ENCODE results near the gene NET1.

The NET1 gene

DNA sequence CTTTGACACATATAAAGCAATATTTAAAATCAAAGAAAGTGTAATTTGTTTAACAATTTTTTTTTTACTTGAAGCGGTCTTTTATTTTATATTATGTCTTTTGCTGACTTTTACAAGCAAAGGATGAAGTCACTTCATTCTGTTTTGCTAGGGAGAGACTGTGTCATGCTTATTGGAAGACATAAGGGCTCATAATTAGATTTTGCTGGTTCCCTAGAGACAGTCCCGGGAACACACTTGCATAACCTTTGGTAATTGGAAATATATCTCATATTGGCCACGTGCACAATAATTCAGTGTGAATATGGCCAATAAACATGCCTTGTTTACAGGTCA is 448 bp upstream of the NET1 start:
- peak overlapping the region in 1 of 2 donors; percentile 82 for H3K4me3 ChIP-seq (replicated peaks in 1 of 2; ENCODE audit: low read depth in 2 of 2, low read length in 2 of 2)
- DNase-seq (ENCODE audit: low read depth in 2 of 2) = no peak
- no peak for TF ChIP-seq CTCF (IDR thresholded peaks at IDR 0.05; ENCODE audit: low read depth, low read length)

GRCh38 chr10:5413012-5413938 is 918 bp downstream of the NET1 start:
- peak overlapping the region; percentile 76 to 82 for H3K4me3 ChIP-seq (replicated peaks in 1 of 2; ENCODE audit: low read depth in 2 of 2, low read length in 2 of 2)
- DNase-seq (ENCODE audit: low read depth in 2 of 2) = peak; percentile 62
- no peak for TF ChIP-seq CTCF (IDR thresholded peaks at IDR 0.05; ENCODE audit: low read depth, low read length)

- TF ChIP-seq CTCF (IDR thresholded peaks at IDR 0.05; ENCODE audit: low read depth, low read length) = no peak
- no peak overlapping the region for H3K4me3 ChIP-seq (replicated peaks in 1 of 2; ENCODE audit: low read depth in 2 of 2, low read length in 2 of 2)
- DNase-seq (ENCODE audit: low read depth in 2 of 2) = no peak
These were observed 4.6 kb downstream of the NET1 start for GRCh38 chr10:5416981-5417380.

DNA sequence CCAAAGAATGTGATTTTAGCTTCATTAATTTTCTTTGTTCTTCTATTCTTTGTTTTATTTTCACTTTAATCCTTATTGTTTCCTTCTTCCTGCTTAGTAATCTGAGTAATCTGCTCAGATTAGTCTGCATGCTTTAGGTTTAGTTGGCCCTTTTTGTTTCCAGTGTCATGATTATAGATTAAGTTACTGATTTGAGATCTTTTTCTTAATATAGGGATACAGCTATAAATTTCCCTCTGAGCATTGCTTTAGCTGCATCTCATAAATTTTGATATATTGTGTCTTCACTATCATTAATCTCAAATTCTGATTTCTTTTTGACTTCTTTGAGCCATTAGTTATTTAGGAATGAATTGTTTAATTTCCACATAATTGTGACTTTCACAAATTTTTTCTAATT is 6.2 kb downstream of the NET1 start:
- TF ChIP-seq CTCF (IDR thresholded peaks at IDR 0.05; ENCODE audit: low read depth, low read length) = no peak
- no peak for DNase-seq (ENCODE audit: low read depth in 2 of 2)
- H3K4me3 ChIP-seq (replicated peaks in 1 of 2; ENCODE audit: low read depth in 2 of 2, low read length in 2 of 2) = no peak overlapping the region

DNA sequence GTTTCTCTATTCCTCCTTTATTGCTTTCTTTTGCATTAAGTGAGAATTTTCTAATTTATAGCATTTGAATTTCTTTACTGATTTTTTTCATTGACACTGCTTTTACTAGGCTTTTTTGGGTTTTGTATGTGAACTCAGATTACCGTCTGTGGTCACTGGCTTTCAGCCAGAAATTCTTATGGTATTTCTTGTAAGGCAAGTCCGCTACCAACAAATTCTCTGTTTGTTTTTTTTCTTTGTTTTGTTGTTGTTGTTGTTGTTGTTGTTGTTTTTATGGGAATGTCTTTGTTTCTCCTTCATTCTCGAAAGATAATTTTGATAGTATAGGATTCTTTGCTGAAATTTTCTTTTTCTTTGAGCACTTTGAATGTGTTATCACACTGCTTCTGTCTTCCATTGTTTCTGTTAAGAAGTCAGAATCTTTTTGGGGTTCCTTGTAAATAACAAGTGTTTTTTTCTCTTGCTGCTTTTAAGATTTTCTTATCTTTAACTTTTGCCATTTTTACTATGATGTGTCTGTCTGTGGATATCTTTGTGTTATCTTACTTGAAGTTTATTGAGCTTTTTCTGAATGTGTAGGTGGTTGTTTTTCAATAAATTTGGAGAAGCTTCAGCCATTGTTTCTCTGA is 7.2 kb downstream of the NET1 start:
- peak; percentile 21 to 51 for DNase-seq (ENCODE audit: low read depth in 2 of 2)
- no peak overlapping the region for H3K4me3 ChIP-seq (replicated peaks in 1 of 2; ENCODE audit: low read depth in 2 of 2, low read length in 2 of 2)
- TF ChIP-seq CTCF (IDR thresholded peaks at IDR 0.05; ENCODE audit: low read depth, low read length) = no peak

- no peak overlapping the region for H3K4me3 ChIP-seq (replicated peaks in 1 of 2; ENCODE audit: low read depth in 2 of 2, low read length in 2 of 2)
- TF ChIP-seq CTCF (IDR thresholded peaks at IDR 0.05; ENCODE audit: low read depth, low read length) = no peak
- DNase-seq (ENCODE audit: low read depth in 2 of 2) = no peak
These were observed 11.4 kb downstream of the NET1 start for GRCh38 chr10:5423771-5424170.

Data from cardiac fibroblast (primary cell).